IPS-NIHi7 (cell line): Measurements from ENCODE around the gene EDDM3A.

Experiments used
- DNase-seq: peaks from one replicate; pipeline ENCODE4 v3.0.0; 2012; ENCODE audit warnings: mixed read lengths; ENCODE audit errors: extremely low spot score

The EDDM3A gene

DNA sequence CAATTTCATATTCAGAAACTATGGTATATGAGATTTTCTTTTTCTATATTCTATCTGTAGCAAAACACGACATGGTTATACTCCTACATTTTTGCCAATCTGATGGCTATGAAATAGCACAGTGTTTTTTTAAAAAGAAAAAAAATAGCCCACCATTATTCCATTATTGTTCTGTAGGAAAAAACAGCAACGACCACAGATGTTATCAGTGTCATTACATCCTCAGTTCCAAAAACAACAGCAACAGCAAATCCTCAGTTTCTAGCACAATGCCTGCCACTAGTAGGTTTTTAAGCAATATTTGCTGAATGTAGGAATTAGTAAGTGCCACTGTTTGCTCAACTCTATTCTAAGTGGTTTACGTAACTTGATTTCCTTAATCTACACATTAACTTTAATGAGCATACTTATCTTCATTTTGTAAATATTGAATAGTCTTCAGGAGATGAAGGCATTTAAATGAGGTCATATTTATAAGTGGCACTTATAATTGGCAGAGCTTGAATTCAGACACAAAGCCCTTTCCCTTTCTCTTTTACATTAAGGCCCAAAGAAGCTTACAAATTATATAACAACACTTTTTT, 43.6 kb downstream of the EDDM3A start:
- no peak for DNase-seq

- DNase-seq: no peak
These were observed 44.9 kb downstream of the EDDM3A start for GRCh38 chr14:20790464-20791116.

- no peak for DNase-seq
These were observed 45.5 kb downstream of the EDDM3A start for GRCh38 chr14:20791187-20791586.

DNA sequence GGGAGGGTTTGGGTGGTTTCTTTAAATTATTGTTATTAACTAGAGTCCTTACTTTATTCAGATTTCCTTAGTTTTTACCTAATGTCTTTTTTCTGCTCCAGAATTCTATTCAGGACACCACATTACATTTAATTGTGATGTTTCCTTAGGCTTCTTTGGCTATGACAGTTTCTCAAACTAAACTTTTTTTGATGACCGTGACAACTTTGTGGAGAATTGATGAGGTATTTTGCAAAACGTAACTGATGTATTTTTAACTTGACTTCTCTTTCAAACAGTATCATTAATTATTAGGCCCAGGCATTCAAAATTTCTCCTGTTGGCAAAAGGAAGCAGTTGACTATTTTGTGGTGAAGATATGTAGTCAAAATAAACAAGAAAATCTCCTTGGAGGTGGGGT, 45.9 kb downstream of the EDDM3A start:
- no peak for DNase-seq

GRCh38 chr14:20792556-20792955, 46.9 kb downstream of the EDDM3A start:
- DNase-seq: no peak

DNA sequence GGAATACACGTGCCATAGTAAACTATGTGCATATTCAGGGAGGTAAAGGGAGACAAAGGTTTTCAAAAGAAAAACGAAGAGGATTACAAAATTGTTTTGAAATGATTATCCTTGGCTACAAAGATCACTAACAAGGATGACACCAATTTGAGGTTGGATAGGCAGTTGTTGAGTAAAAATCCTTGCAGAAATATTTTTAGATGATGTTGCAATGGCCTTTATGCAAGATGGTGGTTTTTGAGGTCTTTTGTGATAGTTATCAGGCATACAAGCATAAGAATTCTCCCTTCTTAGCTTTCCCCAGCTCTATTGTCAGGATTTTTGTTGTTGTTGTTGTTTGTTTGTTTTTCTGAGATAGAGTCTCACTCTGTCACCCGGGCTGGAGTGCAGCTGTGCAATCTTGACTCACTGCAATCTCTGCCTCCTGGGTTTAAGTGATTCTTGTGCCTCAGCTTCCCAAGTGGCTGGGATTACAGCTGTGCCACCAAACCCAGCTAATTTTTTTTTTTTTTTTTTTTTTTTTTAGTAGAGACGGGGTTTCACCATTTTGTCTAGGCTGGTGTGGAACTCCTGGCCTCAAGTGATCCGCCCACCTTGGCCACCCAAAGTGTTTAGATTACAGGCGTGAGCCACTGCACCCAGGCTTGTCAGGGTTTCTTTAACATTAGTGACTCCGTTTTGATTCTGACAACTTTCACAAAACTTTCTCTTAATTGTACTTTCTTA, 49.1 kb downstream of the EDDM3A start:
- no peak for DNase-seq

DNA sequence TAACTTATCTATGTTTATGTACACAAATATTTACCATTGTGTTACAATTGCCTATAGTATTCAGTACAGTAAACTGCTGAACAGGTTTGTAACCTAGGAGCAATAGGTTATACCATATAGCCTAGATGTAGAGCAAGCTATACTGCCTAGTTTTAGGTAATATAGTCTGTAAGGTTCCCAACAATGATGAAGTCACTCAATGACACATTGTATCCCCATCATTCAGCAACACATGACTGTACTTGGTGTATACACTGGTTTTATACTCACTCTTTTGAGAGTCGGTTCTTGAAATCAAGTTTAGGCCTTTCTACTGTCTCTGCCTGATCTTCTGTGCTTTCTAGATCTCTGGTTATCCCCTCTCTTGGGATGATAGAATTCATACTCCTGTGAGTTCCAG, 51.5 kb downstream of the EDDM3A start:
- DNase-seq: no peak
